BE2C (cell line): ENCODE results near the gene FTCD.
"Not testable (repeated sequence)": the region's sequence is repeated elsewhere in the genome, so short reads cannot be mapped to it uniquely, and the experiment has no call there.

Experiments
- DNase-seq: peaks from one replicate; pipeline ENCODE4 v3.0.0-alpha.2; 2020
- H3K27me3 ChIP-seq: fragments of 250-450 bp; sonication (Bioruptor Pico); 2 replicates; pipeline ENCODE4 v1.5.1; 2020; ENCODE audit warnings: mild to moderate bottlenecking
- H3K36me3 ChIP-seq: fragments of 250-450 bp; sonication (Bioruptor Pico); 2 replicates; pipeline ENCODE4 v1.5.1; 2020; ENCODE audit warnings: mild to moderate bottlenecking
- H3K4me1 ChIP-seq: fragments of 250-450 bp; sonication (Bioruptor Pico); 2 replicates; pipeline ENCODE4 v1.5.1; 2020
- H3K4me3 ChIP-seq: 2 replicates; pipeline ENCODE4 v1.5.1; 2011; ENCODE audit warnings: low read depth, low read length
- H3K9me3 ChIP-seq: fragments of 250-450 bp; sonication (Bioruptor Pico); 2 replicates; pipeline ENCODE4 v1.5.1; 2020
- TF ChIP-seq, protein P1 (sequence below): IDR thresholded peaks from 2 replicates; pipeline ENCODE4 v1.5.1; 2012; ENCODE audit warnings: mild to moderate bottlenecking, low read depth, low read length

The FTCD gene

DNA sequence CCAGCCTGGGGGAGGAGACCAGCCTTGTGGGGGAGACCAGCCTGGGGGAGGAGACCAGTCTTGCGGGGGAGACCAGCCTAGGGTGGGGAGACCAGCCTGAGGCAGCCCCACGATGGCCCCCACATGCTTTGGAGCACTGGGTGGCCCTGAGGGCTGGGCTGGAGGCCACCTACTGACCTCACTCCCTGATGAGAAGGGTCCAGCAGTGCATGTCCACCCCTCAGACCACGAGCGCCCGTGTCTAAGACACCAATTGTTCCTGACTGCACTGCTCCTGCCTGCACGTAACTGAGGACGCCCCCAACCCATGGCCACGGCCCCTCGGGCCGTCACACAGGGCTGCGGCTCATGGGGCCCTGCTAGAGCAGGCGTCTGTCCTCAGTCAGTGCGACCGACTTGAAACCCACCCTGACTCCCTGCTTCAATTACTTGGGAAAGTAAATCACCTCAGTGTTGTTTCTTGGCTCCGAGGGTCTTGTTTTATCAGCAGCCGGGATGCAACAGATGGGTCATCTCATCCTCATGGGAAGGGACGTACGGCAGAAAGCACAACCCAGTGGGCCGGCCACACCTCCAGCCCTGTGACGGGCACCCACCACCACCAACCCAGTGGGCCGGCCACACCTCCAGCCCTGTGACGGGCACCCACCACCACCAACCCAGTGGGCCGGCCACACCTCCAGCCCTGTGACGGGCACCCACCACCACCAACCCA is 28.7 kb upstream of the FTCD start, which contains the start of gene SPATC1L:
Gene SPATC1L (minus strand): TSS at position 550 of the 715 bp plus-strand sequence. CDS start 1,643 bp downstream, outside the sequence.
- H3K4me1 ChIP-seq: peaks cover 14% of the 10 kb centered on the region
- no peaks in the 10 kb centered on the region for H3K9me3 ChIP-seq
- DNase-seq: peak; percentile 77
- no peaks in the 10 kb centered on the region for H3K27me3 ChIP-seq
- peak within 1 kb of the TSS; percentile 96 for H3K4me3 ChIP-seq
- H3K36me3 ChIP-seq: no peaks in the 10 kb centered on the region
- TF ChIP-seq, protein P1, sequence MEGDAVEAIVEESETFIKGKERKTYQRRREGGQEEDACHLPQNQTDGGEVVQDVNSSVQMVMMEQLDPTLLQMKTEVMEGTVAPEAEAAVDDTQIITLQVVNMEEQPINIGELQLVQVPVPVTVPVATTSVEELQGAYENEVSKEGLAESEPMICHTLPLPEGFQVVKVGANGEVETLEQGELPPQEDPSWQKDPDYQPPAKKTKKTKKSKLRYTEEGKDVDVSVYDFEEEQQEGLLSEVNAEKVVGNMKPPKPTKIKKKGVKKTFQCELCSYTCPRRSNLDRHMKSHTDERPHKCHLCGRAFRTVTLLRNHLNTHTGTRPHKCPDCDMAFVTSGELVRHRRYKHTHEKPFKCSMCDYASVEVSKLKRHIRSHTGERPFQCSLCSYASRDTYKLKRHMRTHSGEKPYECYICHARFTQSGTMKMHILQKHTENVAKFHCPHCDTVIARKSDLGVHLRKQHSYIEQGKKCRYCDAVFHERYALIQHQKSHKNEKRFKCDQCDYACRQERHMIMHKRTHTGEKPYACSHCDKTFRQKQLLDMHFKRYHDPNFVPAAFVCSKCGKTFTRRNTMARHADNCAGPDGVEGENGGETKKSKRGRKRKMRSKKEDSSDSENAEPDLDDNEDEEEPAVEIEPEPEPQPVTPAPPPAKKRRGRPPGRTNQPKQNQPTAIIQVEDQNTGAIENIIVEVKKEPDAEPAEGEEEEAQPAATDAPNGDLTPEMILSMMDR: no peak

DNA sequence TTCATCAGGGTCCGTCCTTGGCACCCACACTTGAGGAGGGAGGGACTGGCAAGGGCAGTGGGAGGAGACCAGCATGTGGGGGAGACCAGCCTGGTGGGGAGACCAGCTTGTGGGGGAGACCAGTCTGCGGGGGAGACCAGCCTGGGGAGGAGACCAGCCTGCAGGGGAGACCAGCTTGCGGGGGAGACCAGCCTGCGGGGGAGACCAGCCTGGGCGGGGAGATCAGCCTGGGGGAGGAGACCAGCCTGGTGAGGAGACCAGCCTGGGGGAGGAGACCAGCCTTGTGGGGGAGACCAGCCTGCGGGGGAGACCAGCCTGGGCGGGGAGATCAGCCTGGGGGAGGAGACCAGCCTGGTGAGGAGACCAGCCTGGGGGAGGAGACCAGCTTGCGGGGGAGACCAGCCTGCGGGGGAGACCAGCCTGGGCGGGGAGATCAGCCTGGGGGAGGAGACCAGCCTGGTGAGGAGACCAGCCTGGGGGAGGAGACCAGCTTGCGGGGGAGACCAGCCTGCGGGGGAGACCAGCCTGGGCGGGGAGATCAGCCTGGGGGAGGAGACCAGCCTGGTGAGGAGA is 28.0 kb upstream of the FTCD start:
- H3K27me3 ChIP-seq, H3K36me3 ChIP-seq, DNase-seq, H3K9me3 ChIP-seq, H3K4me1 ChIP-seq: not testable (repeated sequence)
- H3K4me3 ChIP-seq: peak overlapping the region; percentile 96

DNA sequence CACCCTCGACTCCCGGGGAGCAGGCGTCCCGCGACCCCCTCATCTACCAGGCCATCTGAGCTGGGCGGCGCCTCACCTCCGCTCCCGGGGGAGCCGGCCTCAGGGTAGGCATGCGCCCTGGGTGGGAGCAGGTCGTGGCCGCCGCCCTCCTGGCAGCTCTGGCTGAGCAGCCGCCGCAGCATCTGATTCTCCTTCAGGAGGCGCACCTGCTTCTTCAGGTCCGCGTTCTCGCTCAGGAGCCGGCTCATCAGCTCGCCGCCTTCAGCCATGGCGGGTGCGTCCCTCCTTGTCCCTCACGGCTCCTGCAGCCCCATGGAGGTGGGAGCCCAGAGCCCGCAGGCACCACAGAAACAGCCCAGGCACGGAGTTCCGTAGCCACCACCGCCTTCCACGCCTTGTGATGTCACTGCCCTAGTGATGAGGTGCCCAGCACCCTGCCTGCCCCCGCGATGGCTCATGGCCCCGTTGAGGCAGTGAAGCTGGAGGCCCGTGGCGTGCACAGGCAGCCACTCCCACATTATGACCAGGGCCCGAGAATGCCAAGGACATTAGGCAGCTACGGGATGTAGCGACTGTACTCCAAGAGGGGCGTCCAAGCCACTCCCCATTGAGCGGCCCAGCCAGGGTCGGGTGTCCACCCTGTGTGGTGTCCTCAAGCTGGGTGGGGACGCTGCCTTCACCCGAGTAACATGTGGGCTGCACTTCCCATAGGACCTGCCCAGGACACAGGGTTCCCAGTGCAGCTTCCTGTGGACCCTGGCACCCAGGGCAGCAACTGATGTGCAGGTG is 27.4 kb upstream of the FTCD start:
- no peak for DNase-seq
- H3K9me3 ChIP-seq: no peaks in the 10 kb centered on the region
- peaks cover under 1% of the 10 kb centered on the region for H3K4me1 ChIP-seq
- no peaks in the 10 kb centered on the region for H3K36me3 ChIP-seq
- H3K4me3 ChIP-seq: no peak overlapping the region
- no peaks in the 10 kb centered on the region for H3K27me3 ChIP-seq
- TF ChIP-seq, protein P1: no peak

DNA sequence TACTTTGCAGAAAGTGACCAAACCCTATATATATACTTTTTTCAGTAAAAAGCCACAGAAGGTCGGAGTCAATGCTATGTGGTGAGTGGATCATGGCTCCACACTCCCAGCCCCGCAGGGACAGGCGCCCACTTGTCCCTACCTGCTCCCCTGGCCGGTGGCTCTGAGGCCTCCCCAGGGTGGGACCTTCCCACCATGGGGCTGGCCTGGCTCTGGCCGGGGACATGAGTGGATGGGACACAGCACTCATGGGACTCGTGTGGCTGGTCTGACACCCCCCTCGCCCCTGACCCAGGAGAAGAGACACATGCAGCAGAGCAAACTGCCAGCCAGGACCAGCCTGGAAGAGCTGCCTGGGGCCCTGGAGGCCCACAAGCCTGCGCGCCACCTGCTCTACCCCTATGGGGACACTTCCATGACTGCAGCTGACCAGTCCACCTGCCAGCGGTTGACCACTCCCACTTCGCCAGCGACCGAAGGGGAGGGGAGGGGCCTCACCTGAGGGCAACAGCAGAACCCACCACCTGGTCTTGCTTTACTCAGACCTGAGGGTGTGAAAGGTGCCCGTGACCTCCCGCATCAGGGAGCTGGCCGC is 26.7 kb upstream of the FTCD start:
- H3K4me1 ChIP-seq: no peaks in the 10 kb centered on the region
- H3K4me3 ChIP-seq: no peak overlapping the region
- no peak for DNase-seq
- H3K27me3 ChIP-seq: no peaks in the 10 kb centered on the region
- H3K36me3 ChIP-seq: no peaks in the 10 kb centered on the region
- TF ChIP-seq, protein P1: no peak
- no peaks in the 10 kb centered on the region for H3K9me3 ChIP-seq

DNA sequence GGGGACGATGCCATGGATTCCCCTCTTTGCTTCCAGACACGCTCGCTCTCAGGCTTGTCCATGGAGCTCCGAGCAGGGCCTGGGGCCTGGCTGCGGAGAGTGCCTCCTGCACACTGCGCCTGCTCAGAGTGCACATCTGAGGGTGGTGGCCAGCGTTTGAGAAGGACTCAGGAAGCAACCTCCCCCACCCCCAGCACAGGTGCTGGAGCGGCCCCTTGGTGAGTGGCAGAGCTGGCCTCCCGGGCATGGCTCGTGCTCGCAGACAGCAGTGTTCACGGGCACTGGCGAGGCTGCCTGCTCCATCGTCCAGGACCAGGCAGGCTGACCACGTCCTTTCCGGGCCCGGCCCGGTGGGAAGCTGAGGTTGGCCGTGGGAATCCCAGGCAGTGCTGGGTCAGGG is 26.1 kb upstream of the FTCD start:
- no peak for DNase-seq
- no peak overlapping the region for H3K4me3 ChIP-seq
- H3K4me1 ChIP-seq: no peaks in the 10 kb centered on the region
- H3K27me3 ChIP-seq: no peaks in the 10 kb centered on the region
- H3K36me3 ChIP-seq: no peaks in the 10 kb centered on the region
- no peaks in the 10 kb centered on the region for H3K9me3 ChIP-seq
- TF ChIP-seq, protein P1: no peak

DNA sequence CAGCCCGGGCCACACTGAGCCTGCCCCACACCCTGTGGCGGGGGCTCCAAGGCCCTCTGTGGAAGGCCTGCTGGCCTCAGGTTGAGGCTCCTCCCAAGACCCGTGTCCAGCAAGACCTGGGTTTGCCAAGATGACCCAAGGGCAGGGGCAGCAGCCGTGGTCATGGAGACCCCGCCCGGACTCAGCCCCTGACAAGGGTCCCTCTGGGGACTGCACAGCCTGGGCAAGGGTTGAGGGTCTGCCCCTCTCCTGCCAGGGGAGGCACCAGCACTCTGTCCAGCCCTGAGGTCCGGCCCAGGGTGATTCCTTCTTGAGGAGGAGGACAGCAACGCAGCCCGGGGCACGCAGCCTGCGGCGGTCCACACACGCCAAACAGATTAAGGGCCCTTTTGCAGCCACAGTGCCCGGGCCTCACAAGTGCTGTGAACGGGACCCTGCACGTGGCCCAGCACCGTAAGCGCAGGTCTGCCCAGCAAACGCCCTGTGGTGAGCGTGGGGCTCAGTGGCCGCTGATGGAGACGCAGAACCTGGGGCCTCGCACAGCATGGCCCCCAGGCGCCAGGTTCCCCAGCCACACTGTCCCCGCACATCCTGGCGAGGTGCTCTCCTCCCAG is 25.5 kb upstream of the FTCD start:
- Histone ChIP-seq H3K9me3 (no peaks in the 10 kb centered on the region), H3K4me1 (no peaks in the 10 kb centered on the region), H3K27me3 (no peaks in the 10 kb centered on the region), H3K4me3 (no peak overlapping the region), H3K36me3 (no peaks in the 10 kb centered on the region)
- no peak for DNase-seq
- TF ChIP-seq, protein P1: no peak
